Measurements from ENCODE around the gene MIGA2.

GRCh38 chr9:129028192-129028966 lies 8.0 kb upstream of the MIGA2 start, which contains the start of gene SH3GLB2:
- TF ChIP-seq CTCF (IDR thresholded peaks at IDR 0.05; ENCODE audit: low read length) = peak; percentile 67
- no peak for TF ChIP-seq EZH2 (IDR thresholded peaks at IDR 0.05; ENCODE audit: borderline replicate concordance, low read length)
